K562 (cell line): Measurements from ENCODE around the gene USP48. TPM values are rescaled to one million over a fixed set of nuclear protein-coding genes. Genes with fewer than 3 reads are reported as not detected.

Experiments
- HDGF ChIP-seq: fragments of 450-650 bp; IDR thresholded peaks from 2 replicates; pipeline ENCODE4 v1.6.1; 2016
- HNRNPK ChIP-seq: fragments of 200-400 bp; formaldehyde crosslinking; IDR thresholded peaks from one replicate; pipeline ENCODE4 v1.6.1; 2018; ENCODE audit warnings: mild to moderate bottlenecking, low read depth, low read length; ENCODE audit not compliant: poor library complexity, severe bottlenecking
- HSF4 ChIP-seq: fragments of 250-450 bp; sonication (Bioruptor Pico); IDR thresholded peaks from 2 replicates; pipeline ENCODE4 v2.1.2; 2022; ENCODE audit warnings: mild to moderate bottlenecking, moderate library complexity, borderline replicate concordance
- KDM5B ChIP-seq: fragments of 200-600 bp; sonication (generic); IDR thresholded peaks from 2 replicates; pipeline ENCODE4 v1.6.1; 2012; ENCODE audit warnings: low read depth, mild to moderate bottlenecking, moderate library complexity, low read length, control low read depth, inconsistent platforms; ENCODE audit not compliant: insufficient replicate concordance
- NCOA2 ChIP-seq, 2 experiments: fragments of 450-650 bp; IDR thresholded peaks; 2 replicates each; pipeline ENCODE4 v1.6.1; 2018; ENCODE audit warnings: mild to moderate bottlenecking in 2 of 2, moderate library complexity in 1 of 2; ENCODE audit not compliant: partially characterized antibody in 2 of 2
- PHF8 ChIP-seq: fragments of 200-600 bp; sonication (generic); IDR thresholded peaks from 2 replicates; pipeline ENCODE4 v1.6.1; 2012; ENCODE audit warnings: mixed run types, mild to moderate bottlenecking, inconsistent platforms, low read length, moderate library complexity, borderline replicate concordance
- SLC30A9 ChIP-seq: fragments of 250-450 bp; sonication (Bioruptor Pico); IDR thresholded peaks from 2 replicates; pipeline ENCODE4 v1.8.0; 2022; ENCODE audit warnings: mild to moderate bottlenecking, moderate library complexity
- SMARCC2 ChIP-seq: fragments of 450-650 bp; IDR thresholded peaks from 2 replicates; pipeline ENCODE4 v1.6.1; 2017; ENCODE audit warnings: antibody characterized with exemption, moderate library complexity, mild to moderate bottlenecking, low read depth
- SRSF9 ChIP-seq: fragments of 200-400 bp; formaldehyde crosslinking; IDR thresholded peaks from 2 replicates; pipeline ENCODE4 v1.6.1; 2017; ENCODE audit warnings: low read depth, low read length, borderline replicate concordance
- TAF1 ChIP-seq: IDR thresholded peaks from 2 replicates; pipeline ENCODE4 v1.6.1; 2011; ENCODE audit warnings: mild to moderate bottlenecking, low read length, moderate library complexity; ENCODE audit not compliant: insufficient read depth, control insufficient read depth, severe bottlenecking; ENCODE audit errors: extremely low read depth
- ZNF354B ChIP-seq: fragments of 250-450 bp; sonication (Bioruptor Pico); IDR thresholded peaks from 2 replicates; pipeline ENCODE4 v1.4.0; 2020
- ZNF583 ChIP-seq: fragments of 250-450 bp; sonication (Bioruptor Pico); IDR thresholded peaks from 2 replicates; pipeline ENCODE4 v1.4.0; 2020
- ZNF79 ChIP-seq: fragments of 250-450 bp; sonication (Bioruptor Pico); IDR thresholded peaks from 2 replicates; pipeline ENCODE4 v1.4.0; 2020; ENCODE audit warnings: low read depth, mild to moderate bottlenecking, moderate library complexity
- polyA plus RNA-seq, 8 experiments: library from polyadenylated mRNA; depleted of rRNA in 4 of 8; stranded (reverse) in 5 of 8; unstranded in 3 of 8; fragments of >200 nt; fragmentation: Nextera tagmentation in 2 of 8; fragmentation: Illumina TruSeq in 1 of 8; extraction: Ambion mirVana in 2 of 8; extraction: Trizol in 1 of 8; gene quantifications; 2 replicates each; pipeline versions ENCODE4 v1.2.1 to v1.2.3, GENCODE V29; 2011 to 2014; ENCODE audit warnings: inconsistent platforms in 1 of 8, missing spikeins in 1 of 8
- total RNA-seq, 7 experiments: library from RNA; depleted of rRNA in 6 of 7; stranded (reverse); fragments of >200 nt in 6 of 7; fragmentation: Illumina TruSeq in 2 of 7; extraction: Trizol in 2 of 7; gene quantifications; 2 replicates each; pipeline versions ENCODE4 v1.2.1 to v1.2.3, GENCODE V29; 2011 to 2021; ENCODE audit warnings: low replicate concordance in 1 of 7
- TF ChIP-seq, protein P1 (sequence below): sonication (generic); formaldehyde crosslinking; IDR thresholded peaks from 2 replicates; pipeline ENCODE4 v1.8.1; 2023; ENCODE audit warnings: missing genetic modification reagents, mild to moderate bottlenecking, borderline replicate concordance
- TF ChIP-seq, protein P2 (sequence below), 2 experiments: IDR thresholded peaks; 2 replicates each; pipeline ENCODE4 v1.6.1; 2011; ENCODE audit warnings: borderline replicate concordance in 1 of 2, control low read depth in 1 of 2, low read depth in 1 of 2, low read length in 1 of 2, mild to moderate bottlenecking in 1 of 2, mixed read lengths in 1 of 2, moderate library complexity in 1 of 2; ENCODE audit not compliant: insufficient read depth in 1 of 2, insufficient read length in 1 of 2, poor library complexity in 1 of 2, severe bottlenecking in 1 of 2; ENCODE audit errors: extremely low read depth in 1 of 2
- TF ChIP-seq, protein P3 (sequence below), 3 experiments: IDR thresholded peaks in 2 of 3; conservative IDR thresholded peaks in 1 of 3; 2 replicates each; pipeline ENCODE4 v1.5.1; 2011 to 2012; ENCODE audit warnings: low read length in 3 of 3, mild to moderate bottlenecking in 3 of 3, control low read depth in 2 of 3, improper control_type of control experiment in 1 of 3, inconsistent platforms in 1 of 3, low read depth in 1 of 3, mixed read lengths in 1 of 3, moderate library complexity in 1 of 3; ENCODE audit not compliant: insufficient read depth in 2 of 3
- TF ChIP-seq, protein P4 (sequence below), 2 experiments: fragments of 450-650 bp in 1 of 2; sonication (generic) in 1 of 2; formaldehyde crosslinking; conservative IDR thresholded peaks; 2 replicates each; pipeline versions ENCODE4 v1.4.0 to v1.8.1; 2020 to 2022; ENCODE audit warnings: mild to moderate bottlenecking in 1 of 2, missing genetic modification reagents in 1 of 2

The USP48 gene
- total and polyA plus RNA-seq, 9 of the 15 experiments (the other 6 are each of a cell fraction or from before 2014, with no cell fraction given): 23.3 to 123 (median 106) TPM

DNA sequence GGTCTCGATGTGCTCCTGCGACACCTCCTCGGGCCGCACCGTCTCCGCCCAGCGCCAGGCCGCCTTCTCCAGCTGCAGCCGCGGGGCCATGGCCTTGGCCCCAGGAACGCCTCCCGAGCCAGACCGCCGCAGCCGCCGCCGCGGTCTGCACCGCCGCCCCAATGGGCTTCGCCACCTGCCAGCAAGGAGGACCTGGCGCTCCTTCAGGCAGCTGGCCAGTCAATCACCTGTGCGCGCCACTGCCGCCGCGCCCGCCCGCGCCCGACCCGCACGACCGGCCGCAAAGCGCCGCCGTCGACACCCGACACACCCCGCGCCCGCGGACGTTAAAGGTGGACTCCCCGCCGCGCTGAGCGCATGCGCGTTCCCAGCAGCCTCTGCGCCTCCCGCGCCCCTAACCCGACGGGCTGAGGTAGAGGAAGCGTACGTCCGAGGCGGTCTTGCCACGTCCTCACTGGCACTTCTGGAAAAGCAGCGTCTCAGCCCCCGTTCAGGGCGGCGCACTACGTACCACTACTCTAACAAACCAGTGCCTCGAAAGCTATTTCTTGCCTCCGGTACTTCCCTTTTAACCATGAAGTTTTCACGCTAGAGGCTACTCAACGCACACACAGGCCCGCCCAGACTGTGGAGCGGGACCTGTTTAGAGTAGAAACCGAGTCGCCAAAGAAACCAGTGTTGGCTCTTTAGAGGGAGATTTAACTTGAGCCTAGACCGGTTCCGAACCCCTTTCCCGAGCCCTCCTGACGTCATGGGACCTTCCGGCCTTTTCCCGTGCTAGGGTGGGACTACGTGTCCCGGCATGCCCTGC, at the start of gene USP48 (continued):
- TF ChIP-seq, protein P1, sequence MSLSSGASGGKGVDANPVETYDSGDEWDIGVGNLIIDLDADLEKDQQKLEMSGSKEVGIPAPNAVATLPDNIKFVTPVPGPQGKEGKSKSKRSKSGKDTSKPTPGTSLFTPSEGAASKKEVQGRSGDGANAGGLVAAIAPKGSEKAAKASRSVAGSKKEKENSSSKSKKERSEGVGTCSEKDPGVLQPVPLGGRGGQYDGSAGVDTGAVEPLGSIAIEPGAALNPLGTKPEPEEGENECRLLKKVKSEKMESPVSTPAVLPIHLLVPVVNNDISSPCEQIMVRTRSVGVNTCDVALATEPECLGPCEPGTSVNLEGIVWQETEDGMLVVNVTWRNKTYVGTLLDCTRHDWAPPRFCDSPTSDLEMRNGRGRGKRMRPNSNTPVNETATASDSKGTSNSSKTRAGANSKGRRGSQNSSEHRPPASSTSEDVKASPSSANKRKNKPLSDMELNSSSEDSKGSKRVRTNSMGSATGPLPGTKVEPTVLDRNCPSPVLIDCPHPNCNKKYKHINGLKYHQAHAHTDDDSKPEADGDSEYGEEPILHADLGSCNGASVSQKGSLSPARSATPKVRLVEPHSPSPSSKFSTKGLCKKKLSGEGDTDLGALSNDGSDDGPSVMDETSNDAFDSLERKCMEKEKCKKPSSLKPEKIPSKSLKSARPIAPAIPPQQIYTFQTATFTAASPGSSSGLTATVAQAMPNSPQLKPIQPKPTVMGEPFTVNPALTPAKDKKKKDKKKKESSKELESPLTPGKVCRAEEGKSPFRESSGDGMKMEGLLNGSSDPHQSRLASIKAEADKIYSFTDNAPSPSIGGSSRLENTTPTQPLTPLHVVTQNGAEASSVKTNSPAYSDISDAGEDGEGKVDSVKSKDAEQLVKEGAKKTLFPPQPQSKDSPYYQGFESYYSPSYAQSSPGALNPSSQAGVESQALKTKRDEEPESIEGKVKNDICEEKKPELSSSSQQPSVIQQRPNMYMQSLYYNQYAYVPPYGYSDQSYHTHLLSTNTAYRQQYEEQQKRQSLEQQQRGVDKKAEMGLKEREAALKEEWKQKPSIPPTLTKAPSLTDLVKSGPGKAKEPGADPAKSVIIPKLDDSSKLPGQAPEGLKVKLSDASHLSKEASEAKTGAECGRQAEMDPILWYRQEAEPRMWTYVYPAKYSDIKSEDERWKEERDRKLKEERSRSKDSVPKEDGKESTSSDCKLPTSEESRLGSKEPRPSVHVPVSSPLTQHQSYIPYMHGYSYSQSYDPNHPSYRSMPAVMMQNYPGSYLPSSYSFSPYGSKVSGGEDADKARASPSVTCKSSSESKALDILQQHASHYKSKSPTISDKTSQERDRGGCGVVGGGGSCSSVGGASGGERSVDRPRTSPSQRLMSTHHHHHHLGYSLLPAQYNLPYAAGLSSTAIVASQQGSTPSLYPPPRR (CRISPR knock-in tag): no peak; the same call in 1 of the 2 replicates
- TF ChIP-seq KDM5B (peak; percentile 96), HDGF (no peak), ZNF79 (CRISPR knock-in tag) (no peak), ZNF354B (CRISPR knock-in tag) (no peak), SMARCC2 (peak; percentile 17; the same call in 1 of the 2 replicates), SLC30A9 (CRISPR knock-in tag) (no peak), TAF1 (peak; percentile 97), HSF4 (CRISPR knock-in tag) (0 out of 2 replicates have a peak, but pooled peaks have one; percentile 9), NCOA2 (IDR thresholded peaks at IDR 0.05; ENCODE audit: partially characterized antibody in 2 of 2) (no peak), PHF8 (peak; percentile 99), ZNF583 (peak; percentile 40; the same call in 1 of the 2 replicates), SRSF9 (no peak), HNRNPK (peak; percentile 80)
- TF ChIP-seq, protein P2, sequence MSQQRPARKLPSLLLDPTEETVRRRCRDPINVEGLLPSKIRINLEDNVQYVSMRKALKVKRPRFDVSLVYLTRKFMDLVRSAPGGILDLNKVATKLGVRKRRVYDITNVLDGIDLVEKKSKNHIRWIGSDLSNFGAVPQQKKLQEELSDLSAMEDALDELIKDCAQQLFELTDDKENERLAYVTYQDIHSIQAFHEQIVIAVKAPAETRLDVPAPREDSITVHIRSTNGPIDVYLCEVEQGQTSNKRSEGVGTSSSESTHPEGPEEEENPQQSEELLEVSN (IDR thresholded peaks at IDR 0.05; ENCODE audit: borderline replicate concordance in 1 of 2, extremely low read depth in 1 of 2, insufficient read depth in 1 of 2, insufficient read length in 1 of 2, low read depth in 1 of 2, low read length in 1 of 2, poor library complexity in 1 of 2, severe bottlenecking in 1 of 2): peak; percentile 71 to 88
- TF ChIP-seq, protein P3, sequence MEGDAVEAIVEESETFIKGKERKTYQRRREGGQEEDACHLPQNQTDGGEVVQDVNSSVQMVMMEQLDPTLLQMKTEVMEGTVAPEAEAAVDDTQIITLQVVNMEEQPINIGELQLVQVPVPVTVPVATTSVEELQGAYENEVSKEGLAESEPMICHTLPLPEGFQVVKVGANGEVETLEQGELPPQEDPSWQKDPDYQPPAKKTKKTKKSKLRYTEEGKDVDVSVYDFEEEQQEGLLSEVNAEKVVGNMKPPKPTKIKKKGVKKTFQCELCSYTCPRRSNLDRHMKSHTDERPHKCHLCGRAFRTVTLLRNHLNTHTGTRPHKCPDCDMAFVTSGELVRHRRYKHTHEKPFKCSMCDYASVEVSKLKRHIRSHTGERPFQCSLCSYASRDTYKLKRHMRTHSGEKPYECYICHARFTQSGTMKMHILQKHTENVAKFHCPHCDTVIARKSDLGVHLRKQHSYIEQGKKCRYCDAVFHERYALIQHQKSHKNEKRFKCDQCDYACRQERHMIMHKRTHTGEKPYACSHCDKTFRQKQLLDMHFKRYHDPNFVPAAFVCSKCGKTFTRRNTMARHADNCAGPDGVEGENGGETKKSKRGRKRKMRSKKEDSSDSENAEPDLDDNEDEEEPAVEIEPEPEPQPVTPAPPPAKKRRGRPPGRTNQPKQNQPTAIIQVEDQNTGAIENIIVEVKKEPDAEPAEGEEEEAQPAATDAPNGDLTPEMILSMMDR (IDR thresholded peaks at IDR 0.05 in 2 of 3, conservative IDR thresholded peaks at IDR 0.05 in 1 of 3; ENCODE audit: insufficient read depth in 2 of 3, low read depth in 1 of 3, low read length in 3 of 3): no peak
- TF ChIP-seq, protein P4, sequence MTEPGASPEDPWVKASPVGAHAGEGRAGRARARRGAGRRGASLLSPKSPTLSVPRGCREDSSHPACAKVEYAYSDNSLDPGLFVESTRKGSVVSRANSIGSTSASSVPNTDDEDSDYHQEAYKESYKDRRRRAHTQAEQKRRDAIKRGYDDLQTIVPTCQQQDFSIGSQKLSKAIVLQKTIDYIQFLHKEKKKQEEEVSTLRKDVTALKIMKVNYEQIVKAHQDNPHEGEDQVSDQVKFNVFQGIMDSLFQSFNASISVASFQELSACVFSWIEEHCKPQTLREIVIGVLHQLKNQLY (CRISPR knock-in tag; conservative IDR thresholded peaks at IDR 0.05): no peak; a peak in 1 of 4 replicates
